ENCODE data around the gene PIGT.

DNA sequence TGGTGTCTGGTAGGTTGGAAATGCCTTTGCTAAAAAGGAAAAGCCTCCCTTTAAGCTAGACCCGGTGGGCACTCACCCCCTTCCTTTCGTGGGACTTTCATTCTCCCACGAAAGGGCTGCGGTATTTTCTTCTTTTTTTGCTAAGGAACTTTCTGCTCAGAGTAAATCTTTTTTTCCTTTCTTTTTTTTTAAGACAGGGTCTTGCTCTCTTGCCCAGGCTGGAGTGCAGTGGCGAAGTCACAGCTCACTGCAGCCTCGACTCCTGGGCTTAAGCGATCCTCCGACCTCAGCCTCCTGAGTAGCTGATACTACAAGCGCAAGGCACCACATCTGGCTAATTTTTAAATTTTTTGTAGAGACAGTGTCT is 41.9 kb upstream of the PIGT start:
- TF ChIP-seq, protein P1, sequence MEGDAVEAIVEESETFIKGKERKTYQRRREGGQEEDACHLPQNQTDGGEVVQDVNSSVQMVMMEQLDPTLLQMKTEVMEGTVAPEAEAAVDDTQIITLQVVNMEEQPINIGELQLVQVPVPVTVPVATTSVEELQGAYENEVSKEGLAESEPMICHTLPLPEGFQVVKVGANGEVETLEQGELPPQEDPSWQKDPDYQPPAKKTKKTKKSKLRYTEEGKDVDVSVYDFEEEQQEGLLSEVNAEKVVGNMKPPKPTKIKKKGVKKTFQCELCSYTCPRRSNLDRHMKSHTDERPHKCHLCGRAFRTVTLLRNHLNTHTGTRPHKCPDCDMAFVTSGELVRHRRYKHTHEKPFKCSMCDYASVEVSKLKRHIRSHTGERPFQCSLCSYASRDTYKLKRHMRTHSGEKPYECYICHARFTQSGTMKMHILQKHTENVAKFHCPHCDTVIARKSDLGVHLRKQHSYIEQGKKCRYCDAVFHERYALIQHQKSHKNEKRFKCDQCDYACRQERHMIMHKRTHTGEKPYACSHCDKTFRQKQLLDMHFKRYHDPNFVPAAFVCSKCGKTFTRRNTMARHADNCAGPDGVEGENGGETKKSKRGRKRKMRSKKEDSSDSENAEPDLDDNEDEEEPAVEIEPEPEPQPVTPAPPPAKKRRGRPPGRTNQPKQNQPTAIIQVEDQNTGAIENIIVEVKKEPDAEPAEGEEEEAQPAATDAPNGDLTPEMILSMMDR (conservative IDR thresholded peaks at IDR 0.05; ENCODE audit: low read length), result peak; percentile 57
- no peak for TF ChIP-seq EZH2phosphoT487 (IDR thresholded peaks at IDR 0.05; ENCODE audit: borderline replicate concordance, low read depth, low read length)
